Activated effector memory CD4-positive, alpha-beta T cell treated with Interleukin-2 at 50 U/mL for 16 hours (primary cell): ENCODE results near the gene KCNJ9.

Source experiments
- DNase-seq: peaks from one replicate; pipeline ENCODE4 v3.0.0-alpha.2; 2020

Gene KCNJ9

DNA sequence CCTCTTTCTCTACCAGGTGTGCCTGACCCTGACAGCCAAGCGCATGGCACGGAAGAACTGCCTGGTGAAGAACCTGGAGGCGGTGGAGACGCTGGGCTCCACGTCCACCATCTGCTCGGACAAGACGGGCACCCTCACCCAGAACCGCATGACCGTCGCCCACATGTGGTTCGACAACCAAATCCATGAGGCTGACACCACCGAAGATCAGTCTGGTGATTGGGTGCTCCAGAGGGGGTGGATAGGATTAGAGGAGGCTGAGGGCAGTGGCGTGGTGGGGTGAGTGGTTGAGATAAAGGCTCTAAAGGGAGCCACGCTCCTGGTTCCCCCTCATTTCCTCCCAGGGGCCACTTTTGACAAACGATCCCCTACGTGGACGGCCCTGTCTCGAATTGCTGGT lies 47.3 kb downstream of the KCNJ9 start:
- DNase-seq = no peak

DNA sequence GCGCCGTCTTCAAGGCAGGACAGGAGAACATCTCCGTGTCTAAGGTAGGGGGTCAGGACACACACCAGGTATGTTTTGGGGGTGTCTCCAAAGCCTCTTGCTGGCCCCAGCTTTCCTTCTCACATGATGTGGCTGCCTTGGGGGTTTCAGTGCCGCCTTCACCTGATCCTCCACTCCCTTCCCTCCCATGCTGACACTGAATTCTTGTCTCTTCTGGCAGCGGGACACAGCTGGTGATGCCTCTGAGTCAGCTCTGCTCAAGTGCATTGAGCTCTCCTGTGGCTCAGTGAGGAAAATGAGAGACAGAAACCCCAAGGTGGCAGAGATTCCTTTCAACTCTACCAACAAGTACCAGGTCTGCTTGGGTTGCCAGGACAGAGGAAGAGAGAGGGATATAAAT lies 47.7 kb downstream of the KCNJ9 start:
- no peak for DNase-seq

DNA sequence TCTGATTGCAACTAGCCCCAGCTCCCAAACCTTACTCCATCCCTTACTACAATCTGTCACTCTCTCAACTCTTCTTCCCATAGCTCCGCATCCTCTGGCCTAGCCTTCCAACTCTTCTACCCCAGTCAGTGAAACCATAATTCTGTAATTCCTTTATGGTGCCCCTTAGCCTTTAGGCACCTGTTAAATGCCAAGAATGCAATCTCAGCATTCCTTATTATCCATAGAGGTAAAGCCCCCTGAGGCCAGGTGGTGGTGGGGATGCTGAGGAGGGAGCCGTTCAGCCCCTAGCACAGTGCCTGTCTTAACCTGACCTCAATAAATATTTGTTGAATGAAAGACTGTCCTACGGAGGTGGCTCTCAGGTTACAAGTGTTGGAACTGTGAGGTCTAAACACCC lies 48.2 kb downstream of the KCNJ9 start:
- DNase-seq = no peak

DNA sequence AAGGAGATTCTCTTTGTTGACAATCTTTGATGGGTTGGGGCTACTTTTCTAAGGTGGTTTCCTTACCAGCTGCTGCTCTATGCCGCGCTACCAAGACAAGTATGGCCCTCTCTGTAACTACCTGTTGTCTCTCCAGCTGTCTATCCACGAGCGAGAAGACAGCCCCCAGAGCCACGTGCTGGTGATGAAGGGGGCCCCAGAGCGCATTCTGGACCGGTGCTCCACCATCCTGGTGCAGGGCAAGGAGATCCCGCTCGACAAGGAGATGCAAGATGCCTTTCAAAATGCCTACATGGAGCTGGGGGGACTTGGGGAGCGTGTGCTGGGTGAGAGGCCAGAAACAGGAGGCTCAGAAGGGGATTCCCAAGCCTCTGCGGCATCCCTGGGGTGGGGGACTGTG lies 48.6 kb downstream of the KCNJ9 start:
- no peak for DNase-seq

DNA sequence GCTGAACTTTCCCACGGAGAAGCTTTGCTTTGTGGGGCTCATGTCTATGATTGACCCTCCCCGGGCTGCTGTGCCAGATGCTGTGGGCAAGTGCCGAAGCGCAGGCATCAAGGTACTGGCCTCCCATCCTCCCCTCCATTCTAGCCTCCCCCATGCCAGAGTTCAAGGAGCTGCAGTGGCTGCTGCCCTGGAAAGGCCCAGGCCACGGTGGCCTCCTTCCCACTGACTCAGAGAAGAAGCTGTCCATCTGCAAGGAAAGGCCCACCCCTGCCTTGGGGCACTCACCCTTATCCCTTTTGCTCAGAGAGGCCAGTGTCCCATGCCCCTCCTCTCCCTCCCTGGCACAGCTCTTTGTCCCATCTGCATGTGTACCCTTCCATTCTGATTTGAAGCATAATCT lies 49.1 kb downstream of the KCNJ9 start:
- no peak for DNase-seq

DNA sequence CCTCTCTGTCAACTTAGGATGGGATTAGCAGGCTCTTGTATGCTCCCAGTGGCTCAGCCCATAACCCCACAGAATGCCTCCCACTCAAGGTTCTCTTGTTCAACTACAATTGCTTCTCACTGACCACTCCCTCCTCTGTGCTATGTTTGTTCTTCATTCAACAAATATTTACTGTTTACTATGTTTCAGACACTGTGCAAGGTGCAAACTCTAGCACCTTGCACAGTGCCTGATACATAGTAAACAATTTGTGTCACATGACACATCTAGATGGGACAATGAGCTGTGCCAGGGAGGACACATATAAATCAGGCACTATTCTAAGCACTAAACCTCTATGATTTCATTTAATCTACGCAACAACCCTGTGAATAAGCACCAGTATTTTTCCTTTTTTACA lies 49.6 kb downstream of the KCNJ9 start:
- no peak for DNase-seq

DNA sequence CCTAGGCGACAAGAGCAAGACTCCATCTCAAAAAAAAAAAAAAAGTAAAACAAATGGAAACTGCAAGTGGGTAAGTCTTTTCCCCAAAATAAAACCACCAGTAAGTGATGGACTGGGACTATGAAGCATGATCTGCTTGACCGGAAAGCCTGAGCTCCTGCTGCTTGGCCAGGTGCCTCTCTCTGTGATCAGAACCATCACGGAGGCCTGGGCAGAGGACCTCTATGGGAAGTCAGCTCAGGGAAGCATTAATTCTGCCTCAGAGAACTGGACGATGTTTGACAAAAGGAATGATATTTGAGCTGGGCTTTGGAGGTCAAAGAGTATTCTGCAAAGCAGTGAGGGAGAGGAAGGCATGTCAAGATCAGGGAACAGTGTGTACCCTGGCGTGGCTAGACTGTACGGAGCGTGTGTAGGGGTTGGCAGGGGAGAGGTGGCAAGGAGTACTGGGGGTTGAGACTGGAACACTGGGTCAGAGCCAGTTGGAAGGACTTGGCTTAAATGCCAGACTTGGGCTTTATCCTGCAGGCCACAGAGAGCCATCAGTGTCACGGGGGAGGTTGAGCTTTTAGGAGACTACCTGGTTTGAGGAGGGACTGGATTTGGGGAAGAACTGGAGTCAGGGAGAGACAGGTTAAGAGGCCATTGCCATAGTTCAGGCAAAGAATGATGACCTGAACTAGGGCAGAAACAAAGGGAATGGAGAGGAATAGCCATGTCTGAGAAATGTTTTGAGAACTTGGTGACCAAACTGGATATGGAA lies 50.6 kb downstream of the KCNJ9 start:
- DNase-seq = no peak

DNA sequence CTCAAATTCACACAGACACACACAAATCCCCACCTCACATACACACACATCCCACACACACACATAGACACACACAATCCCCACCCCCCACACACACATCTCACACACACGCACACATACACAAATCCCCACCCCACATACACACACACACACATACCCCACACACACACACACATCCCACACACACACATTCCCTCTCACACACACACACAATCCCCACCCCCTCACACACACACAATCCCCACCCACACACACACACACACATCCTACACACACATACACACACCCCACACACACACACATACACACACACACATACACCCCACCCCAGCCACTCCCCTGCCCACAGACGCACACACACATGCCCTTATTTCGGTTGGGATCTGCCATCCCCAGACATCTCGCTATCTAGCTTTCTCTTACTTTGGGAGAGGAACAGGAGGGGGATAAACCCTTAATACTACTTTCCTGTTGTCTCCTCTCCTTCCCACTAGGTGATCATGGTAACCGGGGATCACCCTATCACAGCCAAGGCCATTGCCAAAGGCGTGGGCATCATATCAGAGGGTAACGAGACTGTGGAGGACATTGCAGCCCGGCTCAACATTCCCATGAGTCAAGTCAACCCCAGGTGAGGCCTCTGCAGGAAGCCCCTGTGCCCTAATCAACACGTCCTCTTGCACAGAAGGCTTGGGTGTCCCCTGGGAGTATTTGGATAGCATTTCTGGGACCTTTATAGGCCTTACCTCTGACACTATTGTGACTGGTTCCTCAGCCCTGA lies 52.8 kb downstream of the KCNJ9 start:
- DNase-seq = no peak

DNA sequence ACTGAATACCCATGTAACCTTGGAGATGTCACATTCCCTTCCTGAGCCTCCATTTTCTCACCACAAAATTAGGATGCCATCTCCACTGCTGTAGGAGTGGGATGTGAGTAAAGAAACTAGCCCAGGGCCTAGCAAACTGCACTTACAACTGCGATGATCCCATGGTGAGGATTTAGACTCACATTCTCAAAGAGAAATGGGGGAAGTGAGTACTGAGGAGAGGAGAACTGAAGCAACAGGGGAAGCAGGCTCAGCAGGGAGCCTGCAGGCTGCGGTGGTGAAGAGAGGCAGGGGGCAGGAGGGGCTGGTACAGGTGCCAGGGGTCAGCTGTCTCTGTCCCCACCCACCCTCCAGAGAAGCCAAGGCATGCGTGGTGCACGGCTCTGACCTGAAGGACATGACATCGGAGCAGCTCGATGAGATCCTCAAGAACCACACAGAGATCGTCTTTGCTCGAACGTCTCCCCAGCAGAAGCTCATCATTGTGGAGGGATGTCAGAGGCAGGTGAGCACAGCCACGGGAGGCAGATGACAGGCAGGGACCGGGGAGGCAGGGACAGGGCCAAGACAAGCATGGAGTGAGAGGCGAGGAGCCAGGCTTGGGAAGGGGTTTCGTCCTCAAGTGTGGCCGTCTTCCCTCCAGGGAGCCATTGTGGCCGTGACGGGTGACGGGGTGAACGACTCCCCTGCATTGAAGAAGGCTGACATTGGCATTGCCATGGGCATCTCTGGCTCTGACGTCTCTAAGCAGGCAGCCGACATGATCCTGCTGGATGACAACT lies 53.6 kb downstream of the KCNJ9 start:
- DNase-seq = no peak

DNA sequence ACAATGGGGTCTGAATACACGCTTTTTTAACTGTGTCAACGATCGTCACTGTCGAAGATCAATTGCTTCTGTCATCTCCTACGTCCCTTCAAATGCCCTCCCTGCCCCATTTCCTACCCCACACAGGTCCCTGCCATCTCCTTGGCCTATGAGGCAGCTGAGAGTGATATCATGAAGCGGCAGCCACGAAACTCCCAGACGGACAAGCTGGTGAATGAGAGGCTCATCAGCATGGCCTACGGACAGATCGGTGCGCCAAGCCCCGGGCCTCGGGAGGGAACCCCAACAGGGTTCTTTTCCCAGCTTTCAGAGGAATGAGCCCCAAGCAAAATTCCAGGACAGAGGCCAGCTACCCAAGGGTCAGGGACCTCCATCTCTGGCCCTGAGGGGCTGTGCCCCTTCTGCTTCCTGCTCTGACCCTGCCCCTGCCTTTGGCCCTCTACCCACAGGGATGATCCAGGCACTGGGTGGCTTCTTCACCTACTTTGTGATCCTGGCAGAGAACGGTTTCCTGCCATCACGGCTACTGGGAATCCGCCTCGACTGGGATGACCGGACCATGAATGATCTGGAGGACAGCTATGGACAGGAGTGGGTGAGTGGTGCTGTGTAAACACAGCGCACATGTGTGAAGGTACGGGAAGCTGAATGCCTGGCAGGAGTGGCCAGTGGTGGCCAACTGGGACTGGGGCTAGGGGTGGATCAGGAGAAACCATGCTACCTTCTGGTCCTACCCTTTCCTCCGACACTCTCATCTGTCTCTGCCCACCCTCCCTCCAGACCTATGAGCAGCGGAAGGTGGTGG lies 55.0 kb downstream of the KCNJ9 start:
- no peak for DNase-seq

DNA sequence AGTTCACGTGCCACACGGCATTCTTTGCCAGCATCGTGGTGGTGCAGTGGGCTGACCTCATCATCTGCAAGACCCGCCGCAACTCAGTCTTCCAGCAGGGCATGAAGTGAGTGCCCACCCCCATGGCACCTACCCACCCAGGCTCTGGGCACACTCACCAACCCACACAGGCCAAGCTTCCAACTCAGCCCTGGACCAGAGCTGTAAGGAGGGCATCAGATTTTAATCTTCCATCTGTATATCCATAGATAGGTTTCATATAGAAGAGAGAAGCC lies 55.5 kb downstream of the KCNJ9 start:
- DNase-seq = no peak

DNA sequence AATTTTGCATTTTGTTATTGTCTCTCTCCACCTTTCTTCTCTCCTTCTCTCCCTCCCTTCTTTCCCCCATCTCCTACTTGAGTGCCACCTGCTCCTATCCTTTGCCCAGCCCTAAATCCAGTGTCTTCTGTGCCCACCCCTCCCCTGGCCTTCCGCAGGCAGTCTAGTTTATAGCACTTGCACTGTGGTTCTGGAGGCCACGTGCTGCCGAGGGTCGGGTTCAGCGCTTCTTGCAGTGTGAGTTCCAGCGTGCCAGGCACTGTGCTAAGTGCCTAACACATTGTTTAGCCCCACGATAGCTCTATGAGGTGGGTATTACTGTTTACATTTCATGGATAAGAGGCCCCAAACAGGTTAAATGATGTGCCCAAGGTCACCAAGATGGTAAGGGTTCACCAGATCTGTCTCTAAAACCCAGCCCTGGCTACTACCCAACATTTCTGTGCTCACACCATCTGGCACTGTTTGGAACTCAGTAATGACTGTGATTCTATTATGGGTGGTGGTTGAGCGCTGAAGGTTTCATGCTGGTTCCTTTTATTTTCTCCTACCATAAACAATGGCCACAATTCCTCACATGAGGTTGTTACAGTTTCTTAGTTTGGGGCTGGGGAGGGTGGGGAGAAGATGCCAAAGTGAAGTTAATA lies 56.0 kb downstream of the KCNJ9 start:
- no peak for DNase-seq

DNA sequence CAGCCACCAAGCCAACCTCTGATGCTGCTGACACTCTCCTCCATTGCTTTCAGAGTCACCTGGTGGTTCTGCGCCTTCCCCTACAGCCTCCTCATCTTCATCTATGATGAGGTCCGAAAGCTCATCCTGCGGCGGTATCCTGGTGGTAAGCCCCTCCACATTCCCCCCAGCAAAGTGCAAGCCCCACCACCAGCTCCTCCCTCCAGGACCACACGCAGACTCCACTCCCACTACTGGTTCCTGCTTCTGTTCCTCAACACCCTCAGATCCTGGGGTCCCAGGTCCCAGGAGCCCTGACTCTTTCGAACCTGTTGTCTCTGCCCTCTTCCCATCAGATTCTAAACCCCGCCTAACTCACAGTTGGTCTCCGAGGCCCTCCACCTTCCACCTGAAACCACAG lies 58.5 kb downstream of the KCNJ9 start:
- no peak for DNase-seq
